Choroid plexus epithelial cell (primary cell): ENCODE results near the gene SEC14L1.

ENCODE experiments used
- DNase-seq: peaks from one replicate; pipeline ENCODE4 v3.0.0-alpha.2; 2010; ENCODE audit warnings: low read depth
- H3K4me3 ChIP-seq: 2 replicates; pipeline ENCODE4 v1.5.1; 2011; ENCODE audit warnings: low read depth, mild to moderate bottlenecking, control low read depth, low read length, moderate library complexity
- CTCF ChIP-seq: conservative IDR thresholded peaks from 2 replicates; pipeline ENCODE4 v1.5.1; 2011; ENCODE audit warnings: low read depth, mild to moderate bottlenecking, control low read depth, inconsistent platforms, low read length, moderate library complexity

SEC14L1 gene

DNA sequence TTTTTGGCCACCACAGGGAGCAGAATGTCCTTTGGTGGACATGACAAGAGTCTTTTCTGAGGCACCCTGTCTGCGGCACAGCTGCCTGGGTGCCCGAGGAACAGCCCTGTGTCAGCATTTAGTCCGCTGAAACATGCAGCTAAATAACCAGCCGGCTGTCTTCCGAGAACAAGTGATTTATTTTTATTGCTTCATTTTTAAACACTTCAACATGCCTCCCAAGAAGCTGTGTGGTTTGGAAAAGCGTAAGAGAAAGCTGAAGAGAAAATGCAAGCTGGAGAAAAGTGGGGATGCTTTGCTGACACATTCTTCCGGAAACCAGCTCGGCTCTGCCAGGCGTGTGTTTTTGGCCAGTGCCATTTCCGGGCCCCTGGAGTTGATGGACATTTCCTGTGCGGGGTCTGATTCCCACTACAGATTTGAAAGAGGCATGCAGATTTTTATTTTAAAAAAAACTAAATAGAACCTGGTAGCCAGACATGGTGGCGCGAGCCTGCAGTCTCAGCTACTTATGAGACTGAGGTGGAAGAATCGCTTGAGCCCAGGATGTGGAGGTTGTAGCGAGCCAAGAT is 94.7 kb downstream of the SEC14L1 start:
- H3K4me3 ChIP-seq: peak overlapping the region; percentile 44
- peak; percentile 87 for DNase-seq
- TF ChIP-seq CTCF: no peak

DNA sequence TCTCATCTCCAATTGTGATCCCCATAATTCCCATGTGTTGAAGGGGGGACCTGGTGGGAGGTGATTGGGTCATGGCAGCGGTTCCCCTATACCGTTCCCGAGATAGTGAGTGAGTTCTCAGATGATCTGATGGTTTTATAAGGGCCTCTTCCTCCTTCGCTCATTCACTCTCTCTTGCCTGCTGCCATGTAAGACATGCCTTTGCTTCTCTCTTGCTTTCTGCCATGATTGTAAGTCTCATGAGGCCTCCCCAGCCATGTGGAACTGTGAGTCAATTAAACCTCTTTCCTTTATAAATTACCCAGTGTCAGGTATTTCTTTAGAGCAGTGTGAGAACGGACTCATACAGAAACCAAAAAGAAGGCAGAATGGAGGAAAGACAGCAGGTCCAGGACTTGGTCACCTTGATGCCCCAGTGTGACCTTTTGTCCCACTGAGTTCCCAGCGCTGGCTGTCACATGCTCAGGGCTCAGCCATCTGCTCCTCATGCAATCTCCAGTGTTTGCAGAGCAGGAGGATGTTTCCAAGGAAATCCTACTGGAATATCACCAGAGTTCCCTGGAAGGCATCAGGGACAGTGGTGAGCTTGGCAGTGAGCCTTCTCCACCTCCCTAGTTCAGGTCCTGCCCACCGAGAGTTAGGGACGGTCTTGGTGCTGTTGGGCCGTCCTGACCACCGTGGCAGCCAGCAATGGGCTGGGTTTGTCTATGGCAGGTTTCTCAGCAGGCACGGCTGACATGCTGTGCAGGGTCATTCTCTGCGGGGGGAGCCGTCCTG is 96.7 kb downstream of the SEC14L1 start:
- TF ChIP-seq CTCF: no peak
- DNase-seq: no peak

DNA sequence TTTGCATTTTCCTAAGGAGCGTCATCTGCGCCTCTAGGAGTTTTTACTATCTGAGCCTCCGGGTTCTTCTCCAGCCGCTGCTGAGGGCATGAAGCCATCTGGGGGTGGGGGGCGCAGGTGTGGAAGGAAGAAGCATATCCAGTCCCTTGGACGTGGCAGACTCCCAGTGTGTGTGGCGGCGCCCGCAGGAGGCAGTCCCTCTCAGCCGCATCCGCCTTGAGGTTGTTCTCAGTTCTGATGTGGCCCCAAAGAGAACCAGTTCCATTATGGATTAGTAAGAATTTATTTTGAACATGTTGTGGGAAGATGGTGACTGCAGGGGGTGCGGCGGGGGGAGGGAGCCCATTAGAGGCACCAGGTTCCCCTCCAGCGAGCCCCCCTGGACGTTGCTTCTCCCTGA is 100.2 kb downstream of the SEC14L1 start:
- no peak for TF ChIP-seq CTCF
- DNase-seq: no peak
- H3K4me3 ChIP-seq: no peak overlapping the region

More for the DNA sequence above, 96.7 kb downstream of the SEC14L1 start:
- H3K4me3 ChIP-seq: no peak overlapping the region

DNA sequence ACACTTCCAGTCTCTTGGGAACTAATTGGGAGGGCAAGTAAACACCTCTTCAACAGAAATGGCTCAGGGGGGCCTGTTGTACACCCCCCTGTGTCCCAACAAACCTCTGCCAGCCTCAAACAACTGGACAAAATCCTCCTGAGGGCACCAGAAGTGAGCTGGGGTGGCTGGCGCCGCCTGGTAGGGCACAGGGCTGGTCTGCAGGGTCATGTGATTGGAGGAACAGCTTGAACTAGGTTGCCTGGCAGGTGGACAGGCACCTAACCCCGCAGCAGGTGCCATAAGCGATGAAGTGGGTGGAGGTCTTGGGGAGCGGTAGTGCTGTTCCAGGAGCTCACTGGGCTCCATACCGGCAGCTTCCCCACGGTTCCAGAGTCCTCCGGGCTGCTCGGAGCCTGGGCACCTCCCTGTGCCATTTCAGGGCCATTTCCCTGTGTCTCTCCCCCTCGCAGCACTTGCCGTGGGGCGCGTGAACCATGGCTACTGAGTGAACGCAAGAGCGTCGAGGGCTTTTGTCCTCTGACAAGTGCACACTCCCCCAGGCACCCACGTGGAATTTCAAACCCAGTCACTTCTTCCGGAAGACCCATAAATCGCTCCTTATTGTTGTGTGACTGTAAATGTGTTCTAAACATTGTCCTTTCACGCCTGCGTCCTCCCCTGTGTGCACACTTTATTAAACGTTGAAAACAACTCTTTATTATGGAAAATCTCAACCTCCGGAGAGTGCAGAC is 101.5 kb downstream of the SEC14L1 start:
- DNase-seq: no peak
- no peak for TF ChIP-seq CTCF
- no peak overlapping the region for H3K4me3 ChIP-seq

DNA sequence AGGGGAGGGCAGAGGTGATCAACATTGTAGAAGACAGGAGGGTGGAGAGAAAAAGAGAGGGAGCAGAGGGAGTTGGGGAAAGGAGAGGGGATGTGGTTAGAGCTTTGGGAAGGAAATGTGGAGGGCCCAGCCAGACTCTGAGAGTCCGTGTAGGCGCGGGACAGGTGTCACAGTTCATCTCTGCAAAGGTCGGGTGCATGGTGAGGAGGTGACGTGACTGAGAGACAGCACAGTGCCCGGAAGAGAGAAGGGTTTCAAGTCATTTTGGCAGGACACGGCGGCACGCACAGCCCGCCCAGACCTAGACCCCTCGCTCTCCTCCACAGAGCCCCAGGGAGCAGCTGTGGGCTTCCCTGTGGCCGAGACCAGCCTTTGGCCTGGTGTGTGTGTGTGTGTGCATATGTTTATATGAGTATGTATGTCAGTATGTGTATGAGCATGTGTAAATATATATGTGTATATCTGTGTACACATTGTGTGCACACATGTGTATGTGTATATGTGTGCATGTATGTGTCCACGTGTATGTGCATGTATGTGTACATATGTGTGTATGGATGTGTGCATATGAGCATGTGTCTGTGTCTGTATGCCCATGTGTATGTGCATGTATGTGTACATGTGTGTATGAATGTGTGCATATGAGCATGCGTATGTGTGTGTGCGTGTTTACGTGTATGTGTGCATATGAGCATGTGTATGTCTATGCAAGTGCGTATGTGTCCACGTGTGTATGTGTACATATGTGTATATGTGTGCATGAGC is 104.6 kb downstream of the SEC14L1 start:
- TF ChIP-seq CTCF: no peak
- no peak for DNase-seq
- no peak overlapping the region for H3K4me3 ChIP-seq

- no peak for DNase-seq
- H3K4me3 ChIP-seq: peak overlapping the region; percentile 61
- TF ChIP-seq CTCF: no peak
These were observed 105.6 kb downstream of the SEC14L1 start for GRCh38 chr17:77246110-77247047.
